A549 (cell line): ENCODE measurements around the gene LDLRAD4.

Experiments used
- SREBF2 ChIP-seq: fragments of 450-650 bp; IDR thresholded peaks from 2 replicates; pipeline ENCODE4 v1.6.1; 2014; ENCODE audit warnings: mild to moderate bottlenecking, moderate library complexity
- TF ChIP-seq, protein P1 (sequence below): fragments of >200 bp; sonication (Bioruptor Twin); formaldehyde crosslinking; IDR thresholded peaks from 3 replicates; pipeline ENCODE4 v1.5.1; 2016

- TF ChIP-seq, protein P1, sequence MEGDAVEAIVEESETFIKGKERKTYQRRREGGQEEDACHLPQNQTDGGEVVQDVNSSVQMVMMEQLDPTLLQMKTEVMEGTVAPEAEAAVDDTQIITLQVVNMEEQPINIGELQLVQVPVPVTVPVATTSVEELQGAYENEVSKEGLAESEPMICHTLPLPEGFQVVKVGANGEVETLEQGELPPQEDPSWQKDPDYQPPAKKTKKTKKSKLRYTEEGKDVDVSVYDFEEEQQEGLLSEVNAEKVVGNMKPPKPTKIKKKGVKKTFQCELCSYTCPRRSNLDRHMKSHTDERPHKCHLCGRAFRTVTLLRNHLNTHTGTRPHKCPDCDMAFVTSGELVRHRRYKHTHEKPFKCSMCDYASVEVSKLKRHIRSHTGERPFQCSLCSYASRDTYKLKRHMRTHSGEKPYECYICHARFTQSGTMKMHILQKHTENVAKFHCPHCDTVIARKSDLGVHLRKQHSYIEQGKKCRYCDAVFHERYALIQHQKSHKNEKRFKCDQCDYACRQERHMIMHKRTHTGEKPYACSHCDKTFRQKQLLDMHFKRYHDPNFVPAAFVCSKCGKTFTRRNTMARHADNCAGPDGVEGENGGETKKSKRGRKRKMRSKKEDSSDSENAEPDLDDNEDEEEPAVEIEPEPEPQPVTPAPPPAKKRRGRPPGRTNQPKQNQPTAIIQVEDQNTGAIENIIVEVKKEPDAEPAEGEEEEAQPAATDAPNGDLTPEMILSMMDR = peak; percentile 48
- no peak for TF ChIP-seq SREBF2
Measured at GRCh38 chr18:13558124-13558523, 339.6 kb downstream of the LDLRAD4 start.
